ENCODE measurements around the gene CCT3. TPM values are rescaled to one million over a fixed set of nuclear protein-coding genes. Genes with fewer than 3 reads are reported as not detected.
"Not testable (repeated sequence)": the region's sequence is repeated elsewhere in the genome, so short reads cannot be mapped to it uniquely, and the experiment has no call there.

The CCT3 gene
- total RNA-seq, 1 donor from 2014 or later, result 174 TPM

- H3K27me3 Mint-ChIP-seq (ENCODE audit: low read depth), result no peaks in the 10 kb centered on the region
- H3K27ac Mint-ChIP-seq, result peak overlapping the region; percentile 97
- TF ChIP-seq CTCF (IDR thresholded peaks at IDR 0.05; ENCODE audit: unreplicated experiment), result no peak
- peak overlapping the region; percentile 99 for H3K4me3 Mint-ChIP-seq
- H3K36me3 Mint-ChIP-seq, result peaks cover 11% of the 10 kb centered on the region
- peaks cover 23% of the 10 kb centered on the region for H3K4me1 Mint-ChIP-seq
- DNase-seq (ENCODE audit: low spot score in 2 of 2, unreplicated experiment in 2 of 2), result no peak
- H3K9me3 Mint-ChIP-seq, result no peaks in the 10 kb centered on the region
These were observed 822 bp downstream of the CCT3 start for GRCh38 chr1:156337052-156337887.

GRCh38 chr1:156336242-156336641 lies 1.9 kb downstream of the CCT3 start:
- no peak for TF ChIP-seq CTCF (IDR thresholded peaks at IDR 0.05; ENCODE audit: unreplicated experiment)
- no peaks in the 10 kb centered on the region for H3K9me3 Mint-ChIP-seq
- peak overlapping the region; percentile 99 for H3K4me3 Mint-ChIP-seq
- H3K36me3 Mint-ChIP-seq, result peaks cover 13% of the 10 kb centered on the region
- H3K27me3 Mint-ChIP-seq (ENCODE audit: low read depth), result no peaks in the 10 kb centered on the region
- H3K4me1 Mint-ChIP-seq, result peaks cover 19% of the 10 kb centered on the region
- peak overlapping the region; percentile 16 for H3K27ac Mint-ChIP-seq
- DNase-seq (ENCODE audit: low spot score in 2 of 2, unreplicated experiment in 2 of 2), result no peak

GRCh38 chr1:156323179-156323578 lies 14.9 kb downstream of the CCT3 start:
- not testable (repeated sequence) for H3K27ac Mint-ChIP-seq; H3K4me3 Mint-ChIP-seq; H3K27me3 Mint-ChIP-seq (ENCODE audit: low read depth); H3K4me1 Mint-ChIP-seq; DNase-seq (ENCODE audit: low spot score in 2 of 2, unreplicated experiment in 2 of 2); H3K9me3 Mint-ChIP-seq
- peaks cover 28% of the 10 kb centered on the region for H3K36me3 Mint-ChIP-seq

GRCh38 chr1:156320560-156320959 lies 17.5 kb downstream of the CCT3 start:
- no peak for TF ChIP-seq CTCF (IDR thresholded peaks at IDR 0.05; ENCODE audit: unreplicated experiment)
- Mint-ChIP-seq H3K27ac (no peak overlapping the region), H3K4me3 (no peak overlapping the region), H3K4me1 (no peaks in the 10 kb centered on the region), H3K9me3 (no peaks in the 10 kb centered on the region), H3K36me3 (peaks cover 38% of the 10 kb centered on the region), H3K27me3 (ENCODE audit: low read depth) (no peaks in the 10 kb centered on the region)
- DNase-seq (ENCODE audit: low spot score in 2 of 2, unreplicated experiment in 2 of 2), result no peak

GRCh38 chr1:156319664-156320063 lies 18.4 kb downstream of the CCT3 start:
- H3K27ac Mint-ChIP-seq, result no peak overlapping the region
- H3K36me3 Mint-ChIP-seq, result peaks cover 37% of the 10 kb centered on the region
- no peaks in the 10 kb centered on the region for H3K4me1 Mint-ChIP-seq
- no peak overlapping the region for H3K4me3 Mint-ChIP-seq
- no peaks in the 10 kb centered on the region for H3K9me3 Mint-ChIP-seq
- H3K27me3 Mint-ChIP-seq (ENCODE audit: low read depth), result no peaks in the 10 kb centered on the region
- no peak for DNase-seq (ENCODE audit: low spot score in 2 of 2, unreplicated experiment in 2 of 2)
- TF ChIP-seq CTCF (IDR thresholded peaks at IDR 0.05; ENCODE audit: unreplicated experiment), result peak; percentile 72

- no peak overlapping the region for H3K4me3 Mint-ChIP-seq
- H3K27ac Mint-ChIP-seq, result no peak overlapping the region
- TF ChIP-seq CTCF (IDR thresholded peaks at IDR 0.05; ENCODE audit: unreplicated experiment), result no peak
- DNase-seq (ENCODE audit: low spot score in 2 of 2, unreplicated experiment in 2 of 2), result no peak
- H3K36me3 Mint-ChIP-seq, result peaks cover 40% of the 10 kb centered on the region
- no peaks in the 10 kb centered on the region for H3K27me3 Mint-ChIP-seq (ENCODE audit: low read depth)
- no peaks in the 10 kb centered on the region for H3K9me3 Mint-ChIP-seq
- H3K4me1 Mint-ChIP-seq, result no peaks in the 10 kb centered on the region
These were observed 21.2 kb downstream of the CCT3 start for GRCh38 chr1:156316909-156317308.

Data from mesothelial cell of epicardium (in vitro differentiated cells).